Memory B cell (primary cell): Measurements from ENCODE around the gene SLC39A1.
A peak's percentile ranks its signal among the peaks of the same experiment; 100 is the strongest.

Experiments
- ATAC-seq: fragments of 150-1000 bp; cut with Tn5 transposase; 2 replicates; pipeline ENCODE4 v1.10.0; 2021; ENCODE audit warnings: low read depth, mild to moderate bottlenecking, moderate library complexity
- DNase-seq, 2 donors: peaks; one replicate each; pipeline ENCODE4 v3.0.0; 2022; ENCODE audit warnings: low spot score in 2 of 2
- H3K27ac Mint-ChIP-seq: one replicate; pipeline ENCODE4 v1.8.0; 2022; ENCODE audit warnings: mild to moderate bottlenecking, moderate library complexity, mixed read lengths
- H3K27me3 Mint-ChIP-seq: one replicate; pipeline ENCODE4 v1.8.0; 2022; ENCODE audit warnings: mixed read lengths
- H3K36me3 Mint-ChIP-seq: one replicate; pipeline ENCODE4 v1.8.0; 2022; ENCODE audit warnings: mild to moderate bottlenecking, mixed read lengths
- H3K4me1 Mint-ChIP-seq: one replicate; pipeline ENCODE4 v1.8.0; 2022; ENCODE audit warnings: mixed read lengths
- H3K4me3 Mint-ChIP-seq: one replicate; pipeline ENCODE4 v1.8.0; 2022; ENCODE audit warnings: mild to moderate bottlenecking, moderate library complexity, mixed read lengths
- H3K9me3 Mint-ChIP-seq: one replicate; pipeline ENCODE4 v1.8.0; 2022; ENCODE audit warnings: mixed read lengths

Gene SLC39A1

DNA sequence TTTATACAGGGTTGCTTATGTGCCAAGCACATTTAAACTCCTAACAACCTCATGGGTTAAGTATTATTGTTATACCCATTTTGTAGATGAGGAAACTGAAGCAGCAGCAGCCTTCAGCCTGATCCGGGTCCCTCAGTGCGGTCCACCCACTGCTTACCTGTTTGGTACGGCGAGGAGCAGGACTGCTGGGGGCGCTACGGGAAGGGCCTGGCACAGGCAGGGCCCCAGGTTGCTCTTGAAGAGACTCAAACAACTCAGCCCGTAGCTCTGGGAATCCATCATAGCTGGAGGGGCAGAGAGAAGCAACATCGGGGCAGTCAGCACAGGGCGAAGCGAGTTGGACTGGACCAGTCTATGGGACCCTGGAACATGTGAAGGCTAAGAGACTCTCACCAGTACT is 26.0 kb downstream of the SLC39A1 start:
- no peak overlapping the region for H3K27ac Mint-ChIP-seq

DNA sequence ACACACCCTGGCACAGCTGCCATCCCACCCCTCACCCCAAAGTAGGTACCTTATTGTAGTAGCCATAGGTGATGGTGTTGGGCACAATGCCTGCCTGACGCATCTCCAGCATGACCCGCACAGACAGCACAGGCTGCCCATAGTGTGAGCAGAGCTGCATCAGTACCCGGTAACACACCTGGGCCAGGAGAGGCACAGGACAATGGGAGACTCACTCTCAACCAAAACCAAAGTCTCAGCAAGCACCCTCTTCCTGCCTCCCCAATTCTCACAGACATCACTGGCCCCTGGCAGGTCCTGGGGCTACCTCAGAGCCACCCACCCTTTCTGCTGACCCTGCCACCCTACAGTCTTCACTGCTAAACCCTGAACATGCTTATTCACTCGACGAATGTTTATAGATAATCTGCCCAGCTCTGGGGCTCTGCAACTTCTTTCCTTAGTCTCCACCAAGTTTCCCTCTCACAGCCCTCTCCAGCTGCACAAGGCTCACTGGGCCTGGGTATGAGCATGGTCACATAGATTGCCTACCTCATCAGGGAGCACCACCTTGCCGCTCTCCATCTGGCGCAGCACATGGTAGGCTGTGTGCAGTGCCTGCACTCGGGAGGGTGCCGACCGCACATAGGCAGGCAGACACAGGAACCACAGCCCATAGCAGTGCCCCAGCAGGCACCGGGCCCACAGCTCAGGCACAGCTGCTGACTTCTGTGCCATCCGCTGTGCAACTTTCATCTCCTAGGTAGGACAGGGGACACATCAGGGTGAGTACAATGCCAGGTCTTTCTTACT is 27.1 kb downstream of the SLC39A1 start:
- H3K4me3 Mint-ChIP-seq: no peak overlapping the region
- no peak for ATAC-seq
- H3K4me1 Mint-ChIP-seq: peaks cover 10% of the 10 kb centered on the region
- no peak overlapping the region for H3K27ac Mint-ChIP-seq
- H3K36me3 Mint-ChIP-seq: peaks cover 45% of the 10 kb centered on the region
- no peaks in the 10 kb centered on the region for H3K27me3 Mint-ChIP-seq
- DNase-seq: no peak
- no peaks in the 10 kb centered on the region for H3K9me3 Mint-ChIP-seq

More for the DNA sequence above, 26.0 kb downstream of the SLC39A1 start:
- ATAC-seq (no peak), DNase-seq (no peak)
- peaks cover 42% of the 10 kb centered on the region for H3K36me3 Mint-ChIP-seq
- peaks cover 10% of the 10 kb centered on the region for H3K4me1 Mint-ChIP-seq
- H3K27me3 Mint-ChIP-seq: no peaks in the 10 kb centered on the region
- H3K9me3 Mint-ChIP-seq: no peaks in the 10 kb centered on the region
- H3K4me3 Mint-ChIP-seq: no peak overlapping the region

DNA sequence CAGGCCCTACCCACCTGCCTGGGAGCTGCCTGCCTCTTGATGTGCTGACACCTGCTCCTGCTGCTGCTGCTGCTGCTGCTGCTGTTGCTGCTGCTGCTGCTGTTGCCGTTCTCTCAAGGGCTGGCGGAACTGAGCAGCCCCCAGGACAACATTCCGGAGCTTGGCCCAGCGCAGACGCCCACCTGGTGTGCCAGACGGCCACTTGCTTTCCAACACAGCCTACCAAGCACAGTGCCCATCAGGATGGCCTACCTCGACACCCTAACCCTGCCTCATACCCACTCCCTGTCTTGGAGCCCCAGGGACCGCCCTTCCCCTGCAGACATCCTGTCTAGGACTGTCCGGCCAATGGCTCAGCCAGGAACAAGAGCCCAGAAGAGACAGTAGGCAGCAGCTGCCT is 28.6 kb downstream of the SLC39A1 start:
- ATAC-seq: no peak
- H3K4me3 Mint-ChIP-seq: no peak overlapping the region
- H3K9me3 Mint-ChIP-seq: no peaks in the 10 kb centered on the region
- H3K27me3 Mint-ChIP-seq: no peaks in the 10 kb centered on the region
- DNase-seq: no peak
- H3K4me1 Mint-ChIP-seq: peaks cover 1% of the 10 kb centered on the region
- peak overlapping the region; percentile 64 for H3K27ac Mint-ChIP-seq
- peaks cover 43% of the 10 kb centered on the region for H3K36me3 Mint-ChIP-seq

DNA sequence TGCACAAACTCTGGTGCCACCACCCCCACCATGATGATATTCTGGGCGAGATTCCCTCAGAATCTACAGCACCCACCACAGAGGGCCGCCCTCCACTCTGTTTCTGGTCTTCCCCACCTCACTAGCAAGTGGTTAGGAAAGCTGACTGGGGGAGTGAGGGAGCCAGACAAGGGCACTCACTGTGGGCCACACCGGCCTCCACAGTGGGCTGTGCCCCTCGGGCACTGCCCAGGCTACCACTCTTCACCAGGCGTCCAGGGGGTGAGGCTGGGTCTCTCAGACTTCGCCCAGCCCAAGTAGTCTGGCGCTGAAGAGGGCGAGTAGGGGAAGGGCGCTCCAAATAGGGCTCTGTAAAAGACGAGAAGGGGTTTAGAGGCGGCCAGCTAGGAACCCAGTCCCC is 29.4 kb downstream of the SLC39A1 start:
- H3K27me3 Mint-ChIP-seq: no peaks in the 10 kb centered on the region
- H3K4me1 Mint-ChIP-seq: no peaks in the 10 kb centered on the region
- H3K9me3 Mint-ChIP-seq: no peaks in the 10 kb centered on the region
- no peak overlapping the region for H3K4me3 Mint-ChIP-seq
- ATAC-seq: no peak
- DNase-seq: no peak
- no peak overlapping the region for H3K27ac Mint-ChIP-seq
- H3K36me3 Mint-ChIP-seq: peaks cover 38% of the 10 kb centered on the region

DNA sequence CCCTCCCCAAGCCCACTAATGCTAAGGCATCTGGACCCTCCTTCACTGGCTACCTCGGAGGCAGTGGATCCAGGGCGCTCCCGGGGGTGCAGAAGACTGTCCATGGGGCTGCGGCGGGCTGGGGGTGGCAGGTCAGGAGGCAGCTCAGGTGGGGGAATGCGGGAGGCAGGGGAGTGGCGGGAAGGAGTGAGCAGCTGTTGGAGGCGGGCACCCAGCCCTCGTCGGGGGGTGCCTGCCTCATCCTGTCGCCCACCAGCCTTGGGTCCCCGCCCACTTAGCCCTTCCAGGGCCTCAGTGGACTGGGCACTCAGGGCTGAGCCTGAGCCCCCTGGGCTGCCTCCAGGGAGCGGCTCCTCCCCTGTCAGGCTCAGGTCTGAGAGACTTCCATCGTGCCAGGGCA is 29.9 kb downstream of the SLC39A1 start:
- H3K36me3 Mint-ChIP-seq: peaks cover 38% of the 10 kb centered on the region
- no peak overlapping the region for H3K27ac Mint-ChIP-seq
- H3K27me3 Mint-ChIP-seq: no peaks in the 10 kb centered on the region
- H3K4me3 Mint-ChIP-seq: no peak overlapping the region
- no peaks in the 10 kb centered on the region for H3K4me1 Mint-ChIP-seq
- no peak for ATAC-seq
- H3K9me3 Mint-ChIP-seq: no peaks in the 10 kb centered on the region
- no peak for DNase-seq

DNA sequence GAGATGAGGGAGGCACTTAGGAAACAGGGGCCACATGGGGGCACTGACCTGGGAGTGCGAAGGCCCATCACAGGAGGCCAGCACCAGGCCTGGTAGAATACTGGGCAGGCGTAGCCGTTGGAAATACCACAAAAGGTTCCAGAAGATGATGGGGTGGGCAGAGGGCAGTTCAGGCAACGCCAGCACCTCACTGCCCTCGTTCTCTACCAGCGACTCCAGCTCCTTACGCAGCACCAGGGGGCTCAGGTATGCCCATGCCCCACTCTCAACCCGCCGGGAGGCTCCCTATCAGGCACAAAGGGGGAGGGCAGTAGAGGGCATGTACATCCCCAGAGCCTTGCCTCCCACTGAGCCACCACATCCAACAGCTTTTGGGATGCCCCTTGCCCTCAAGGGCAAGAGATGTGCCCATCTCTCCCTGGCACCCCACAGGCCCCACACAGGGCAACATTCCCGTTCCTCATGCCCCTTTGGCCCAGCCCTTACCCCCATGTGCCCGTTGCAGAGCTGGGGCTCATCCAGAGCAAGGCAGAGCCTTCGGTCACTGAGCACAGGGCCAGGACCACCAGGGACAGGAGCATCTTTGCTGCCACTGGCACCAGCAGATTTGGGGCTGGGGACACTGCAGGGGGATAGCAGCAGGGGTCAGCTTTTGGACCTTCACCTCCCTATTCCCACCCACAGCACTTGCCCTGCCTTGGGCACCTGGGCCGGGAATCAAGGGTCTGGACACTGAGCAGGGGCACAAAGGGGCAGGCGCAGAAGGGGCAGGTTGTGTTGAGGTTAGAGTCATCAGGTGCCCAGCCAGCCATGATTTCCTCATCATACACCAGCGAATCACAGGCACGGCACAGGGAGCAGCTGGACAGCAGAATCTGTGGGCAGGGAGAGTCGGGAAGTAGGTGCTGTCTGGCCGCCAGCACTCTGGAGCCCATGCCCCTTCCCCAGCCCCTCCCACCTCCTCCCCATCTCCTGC is 30.9 kb downstream of the SLC39A1 start:
- H3K9me3 Mint-ChIP-seq: no peaks in the 10 kb centered on the region
- H3K4me3 Mint-ChIP-seq: no peak overlapping the region
- H3K4me1 Mint-ChIP-seq: no peaks in the 10 kb centered on the region
- no peak for DNase-seq
- no peaks in the 10 kb centered on the region for H3K27me3 Mint-ChIP-seq
- H3K36me3 Mint-ChIP-seq: peaks cover 34% of the 10 kb centered on the region
- ATAC-seq: no peak
- peak overlapping the region; percentile 24 for H3K27ac Mint-ChIP-seq

DNA sequence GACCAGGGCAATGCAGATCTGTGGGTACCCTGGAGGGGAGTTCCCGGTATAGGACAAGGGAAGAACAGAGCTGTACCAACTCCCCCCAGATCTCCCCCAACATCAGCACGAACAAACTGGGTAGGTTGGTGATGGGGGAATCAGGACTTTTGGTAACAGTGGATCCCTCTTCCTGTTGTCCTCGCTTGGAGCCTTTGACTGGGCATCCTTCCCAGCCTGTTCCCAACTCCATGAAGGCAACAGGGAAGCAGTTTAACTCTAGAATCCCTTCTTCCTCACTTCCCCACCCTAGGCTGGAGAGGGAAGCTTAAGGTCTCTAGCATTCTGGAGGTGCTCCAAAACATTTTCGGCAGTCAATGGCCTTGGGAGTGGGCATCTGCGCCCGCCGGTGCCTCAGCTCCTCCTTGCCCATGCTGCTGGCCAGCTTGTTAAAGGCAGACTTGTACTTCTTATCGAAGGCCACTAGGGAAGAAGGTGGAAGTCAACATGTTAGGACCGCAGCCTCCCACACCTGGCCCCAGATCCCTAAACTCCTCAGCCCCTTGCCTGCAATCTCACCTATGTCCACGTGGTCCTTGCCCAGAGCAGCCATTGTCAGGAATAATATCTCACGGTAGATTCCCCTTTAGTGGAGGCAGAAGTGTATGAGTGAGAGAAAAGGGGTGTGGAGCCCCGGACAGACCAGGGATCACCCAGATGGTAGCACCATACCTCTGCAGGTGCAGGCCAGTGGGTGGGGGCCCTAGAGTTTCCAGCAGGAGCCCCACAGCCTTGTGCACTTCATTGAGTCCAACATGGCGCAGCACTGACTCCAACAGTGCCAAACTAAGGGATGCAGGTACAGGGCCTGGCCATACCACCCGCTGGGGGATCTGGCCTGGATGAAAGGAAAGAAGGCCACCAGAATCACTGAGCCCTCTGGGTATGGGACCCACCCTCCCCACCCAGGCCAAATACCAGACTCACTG is 33.1 kb downstream of the SLC39A1 start:
- no peak for DNase-seq
- H3K36me3 Mint-ChIP-seq: peaks cover 22% of the 10 kb centered on the region
- no peak for ATAC-seq

DNA sequence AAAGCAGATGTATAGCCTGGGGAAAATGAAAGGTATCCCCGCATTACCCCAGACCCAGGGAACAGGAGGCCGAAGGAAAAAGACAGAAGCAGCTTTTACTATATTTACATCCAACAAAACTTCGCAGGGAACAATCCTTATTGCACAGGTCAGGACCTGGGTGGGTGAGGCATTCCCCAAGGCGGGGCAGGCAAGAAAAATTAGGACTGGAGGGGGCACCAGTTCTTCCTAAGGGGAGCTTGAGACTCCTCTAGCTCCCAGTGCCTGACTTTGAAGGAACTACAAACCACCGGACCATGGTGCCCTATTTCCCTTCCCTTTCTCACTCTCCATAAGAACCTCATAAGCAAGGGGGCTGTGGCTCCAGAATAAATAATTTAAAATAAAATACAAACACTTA is 33.9 kb downstream of the SLC39A1 start:
- DNase-seq: no peak
- Mint-ChIP-seq H3K4me3 (no peak overlapping the region), H3K36me3 (peaks cover 18% of the 10 kb centered on the region), H3K4me1 (peaks cover 3% of the 10 kb centered on the region), H3K9me3 (no peaks in the 10 kb centered on the region), H3K27me3 (no peaks in the 10 kb centered on the region), H3K27ac (no peak overlapping the region)
- no peak for ATAC-seq

More for the DNA sequence above, 33.1 kb downstream of the SLC39A1 start:
- peaks cover 3% of the 10 kb centered on the region for H3K4me1 Mint-ChIP-seq
- no peak overlapping the region for H3K4me3 Mint-ChIP-seq
- H3K9me3 Mint-ChIP-seq: no peaks in the 10 kb centered on the region
- peak overlapping the region; percentile 24 for H3K27ac Mint-ChIP-seq
- no peaks in the 10 kb centered on the region for H3K27me3 Mint-ChIP-seq

DNA sequence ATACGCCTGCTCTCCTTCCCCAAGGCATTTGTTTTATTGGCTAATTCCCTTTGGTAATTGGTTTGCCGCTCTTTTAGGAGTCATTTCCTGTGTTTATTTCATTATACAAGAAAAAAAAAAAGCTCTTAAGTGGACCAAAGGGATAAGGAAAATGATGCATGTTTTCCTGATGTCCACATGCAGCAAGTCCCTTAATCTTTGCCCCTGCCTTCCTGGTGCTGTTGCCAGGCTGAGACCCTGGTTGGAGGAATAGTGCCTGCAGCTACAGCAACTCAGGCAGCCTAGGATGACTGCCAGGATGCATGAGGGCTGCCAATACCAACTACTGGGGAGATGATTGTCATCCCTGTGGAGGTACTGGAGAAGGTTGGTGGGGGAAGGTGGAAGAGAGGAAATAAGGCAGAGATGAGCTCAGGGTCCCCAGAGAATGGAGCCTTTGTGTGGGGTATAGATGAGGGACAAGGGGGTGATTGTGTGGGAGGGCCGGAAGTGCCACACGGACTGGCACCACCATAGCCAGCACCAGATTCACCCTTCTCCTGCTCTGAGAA is 34.5 kb downstream of the SLC39A1 start:
- no peaks in the 10 kb centered on the region for H3K27me3 Mint-ChIP-seq
- H3K4me3 Mint-ChIP-seq: no peak overlapping the region
- peaks cover 4% of the 10 kb centered on the region for H3K4me1 Mint-ChIP-seq
- DNase-seq: no peak
- no peak for ATAC-seq
- H3K36me3 Mint-ChIP-seq: peaks cover 16% of the 10 kb centered on the region
- no peaks in the 10 kb centered on the region for H3K9me3 Mint-ChIP-seq
- H3K27ac Mint-ChIP-seq: no peak overlapping the region

- Mint-ChIP-seq H3K4me3 (no peak overlapping the region), H3K36me3 (peaks cover 16% of the 10 kb centered on the region), H3K9me3 (no peaks in the 10 kb centered on the region), H3K27me3 (no peaks in the 10 kb centered on the region), H3K4me1 (peaks cover 8% of the 10 kb centered on the region), H3K27ac (peak overlapping the region; percentile 40)
- ATAC-seq (no peak), DNase-seq (no peak)
Measured at GRCh38 chr1:153928245-153928644, 35.1 kb downstream of the SLC39A1 start.

- Mint-ChIP-seq H3K27ac (no peak overlapping the region), H3K27me3 (no peaks in the 10 kb centered on the region), H3K4me3 (no peak overlapping the region), H3K36me3 (peaks cover 9% of the 10 kb centered on the region), H3K4me1 (peaks cover 14% of the 10 kb centered on the region), H3K9me3 (no peaks in the 10 kb centered on the region)
- ATAC-seq (no peak), DNase-seq (no peak)
Measured at GRCh38 chr1:153926405-153926804, 36.9 kb downstream of the SLC39A1 start.

- H3K27me3 Mint-ChIP-seq: no peaks in the 10 kb centered on the region
- peak; percentile 91 to 99 for DNase-seq
- H3K9me3 Mint-ChIP-seq: no peaks in the 10 kb centered on the region
- no peaks in the 10 kb centered on the region for H3K36me3 Mint-ChIP-seq
- peak within 1 kb of the TSS; percentile 98 for H3K27ac Mint-ChIP-seq
- H3K4me3 Mint-ChIP-seq: peak within 1 kb of the TSS; percentile 99
- peaks cover 36% of the 10 kb centered on the region for H3K4me1 Mint-ChIP-seq
- peak; percentile 88 for ATAC-seq
Measured at GRCh38 chr1:153922972-153923925, 40.1 kb downstream of the SLC39A1 start, which contains the start of gene GATAD2B. TSS of gene GATAD2B (minus strand) at chr1:153922972. CDS start at chr1:153828347, 94,625 bp downstream.
